NCI-H1436 (cell line): Measurements from ENCODE around the gene TRIM10.
"Not testable (repeated sequence)": the region's sequence is repeated elsewhere in the genome, so short reads cannot be mapped to it uniquely, and the experiment has no call there.

ENCODE experiments used
- DNase-seq: peaks from one replicate; lab custom pipeline; 2025; lab: John Stamatoyannopoulos, UW

Gene TRIM10

DNA sequence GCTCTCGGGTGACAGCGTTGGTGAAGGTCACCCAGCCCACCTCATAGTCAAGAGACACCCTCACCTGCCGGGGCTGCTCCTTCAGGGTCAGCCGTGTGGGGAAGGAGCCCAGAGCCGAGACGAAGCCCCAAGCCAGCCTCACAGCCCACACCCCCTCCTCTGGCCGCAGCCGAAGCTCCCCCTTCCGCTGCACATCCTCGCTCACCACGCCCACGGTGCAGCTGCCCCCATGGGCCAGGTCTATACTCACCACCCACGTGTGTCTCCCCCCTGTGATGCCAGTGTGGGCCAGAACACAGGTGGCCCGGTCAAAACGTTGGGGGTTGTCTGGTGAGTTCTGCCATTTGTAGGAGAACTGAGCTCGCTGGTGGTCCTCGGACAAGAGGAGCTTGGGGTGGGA is 7.0 kb downstream of the TRIM10 start:
- DNase-seq = no peak

- DNase-seq = no peak
Measured at GRCh38 chr6:30152910-30153610, 8.0 kb downstream of the TRIM10 start.

DNA sequence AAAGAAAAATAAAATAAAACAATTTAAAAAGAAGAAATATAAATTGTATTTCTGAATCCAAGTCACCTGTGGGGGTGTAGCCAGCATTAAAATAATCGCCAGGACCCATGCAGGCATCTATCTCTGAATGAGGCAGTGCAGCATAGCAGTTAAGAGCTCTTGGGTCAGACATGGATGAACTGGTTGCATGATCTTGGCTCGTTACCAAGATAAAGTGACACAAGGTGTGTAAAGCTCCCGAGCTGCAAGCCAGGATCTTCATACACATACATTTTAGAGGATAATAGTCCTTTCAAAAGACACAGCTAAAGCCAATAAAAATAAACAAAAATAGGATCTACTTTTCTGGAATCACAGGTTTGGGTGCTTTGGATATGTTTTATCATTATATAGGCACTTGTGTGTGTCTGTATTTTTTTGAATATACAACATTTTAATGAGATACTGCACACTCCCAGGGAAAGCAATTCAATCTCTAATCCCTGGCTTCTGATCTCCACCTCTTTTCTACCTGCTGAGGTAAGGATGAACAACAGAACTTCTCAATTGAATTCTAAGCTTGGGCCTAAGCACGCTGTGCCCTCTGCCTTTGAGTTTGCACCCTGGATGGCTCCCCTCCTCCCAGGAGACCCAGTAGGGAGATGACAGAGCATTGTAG is 8.9 kb downstream of the TRIM10 start:
- no peak for DNase-seq

DNA sequence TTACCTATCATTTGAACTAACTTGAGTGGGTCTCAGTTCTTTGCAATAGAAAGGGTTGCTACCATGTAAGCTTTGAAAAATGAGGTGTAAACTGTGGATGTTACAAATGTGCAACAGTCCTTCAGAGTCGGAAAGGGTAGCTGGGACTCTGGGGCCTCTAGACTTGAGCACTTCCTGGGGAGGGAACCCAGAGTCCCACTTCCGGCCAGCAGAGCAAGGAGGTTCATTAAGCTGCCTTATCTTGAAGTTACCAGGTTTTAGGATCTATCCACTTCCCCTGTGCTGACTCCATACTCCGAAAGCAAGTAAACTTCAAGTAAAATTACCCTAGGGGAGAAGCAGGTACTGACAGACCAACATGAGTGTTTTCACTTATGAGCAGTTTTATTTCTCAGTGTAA is 9.4 kb downstream of the TRIM10 start:
- no peak for DNase-seq

- DNase-seq = no peak
Measured at GRCh38 chr6:30150671-30151395, 10.2 kb downstream of the TRIM10 start.

- DNase-seq = no peak
Measured at GRCh38 chr6:30149858-30150550, 11.0 kb downstream of the TRIM10 start.

- no peak for DNase-seq
Measured at GRCh38 chr6:30149234-30149633, 11.8 kb downstream of the TRIM10 start.

GRCh38 chr6:30147096-30147495 is 13.9 kb downstream of the TRIM10 start:
- no peak for DNase-seq

- no peak for DNase-seq
Measured at GRCh38 chr6:30145818-30146217, 15.2 kb downstream of the TRIM10 start.

DNA sequence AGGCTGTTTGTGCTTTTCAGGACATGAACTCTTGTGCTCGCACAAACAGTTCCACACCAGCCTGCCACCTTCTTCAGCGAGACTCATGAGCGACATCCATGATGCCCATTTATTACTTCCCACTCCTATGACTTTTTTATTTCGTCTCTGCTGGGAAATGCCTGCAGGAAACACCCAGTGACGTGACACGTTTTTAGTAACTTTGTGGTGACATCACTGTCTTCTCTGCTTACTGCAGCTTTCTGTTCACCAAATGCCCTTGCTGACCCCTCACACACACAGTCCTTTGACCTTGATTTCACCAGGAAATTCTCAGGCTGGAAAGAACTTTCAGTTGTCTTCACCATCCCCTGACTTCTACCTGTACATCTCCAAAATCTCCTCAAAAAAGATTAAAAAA is 16.2 kb downstream of the TRIM10 start:
- no peak for DNase-seq

- no peak for DNase-seq
Measured at GRCh38 chr6:30143780-30144179, 17.2 kb downstream of the TRIM10 start.

DNA sequence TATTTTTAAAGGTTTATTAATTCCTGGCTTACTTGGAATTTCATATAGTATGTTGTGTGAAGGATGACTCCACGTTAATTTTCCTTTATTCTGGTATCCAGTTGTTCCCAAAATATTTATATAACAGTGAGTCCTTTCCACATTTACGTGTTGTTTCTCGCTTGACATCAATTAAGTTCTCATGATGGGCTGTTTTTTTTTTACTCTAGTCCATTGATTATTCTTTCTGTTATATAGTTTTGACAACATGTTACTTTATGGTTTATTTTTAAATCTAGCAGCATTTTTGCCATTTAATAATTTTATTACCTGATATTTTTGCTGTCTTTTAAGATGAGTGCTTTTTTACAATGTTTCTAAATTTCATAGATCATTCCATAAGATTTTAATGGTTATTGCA is 18.3 kb downstream of the TRIM10 start:
- DNase-seq = no peak

- not testable (repeated sequence) for DNase-seq
Measured at GRCh38 chr6:30140240-30140639, 20.8 kb downstream of the TRIM10 start.

DNA sequence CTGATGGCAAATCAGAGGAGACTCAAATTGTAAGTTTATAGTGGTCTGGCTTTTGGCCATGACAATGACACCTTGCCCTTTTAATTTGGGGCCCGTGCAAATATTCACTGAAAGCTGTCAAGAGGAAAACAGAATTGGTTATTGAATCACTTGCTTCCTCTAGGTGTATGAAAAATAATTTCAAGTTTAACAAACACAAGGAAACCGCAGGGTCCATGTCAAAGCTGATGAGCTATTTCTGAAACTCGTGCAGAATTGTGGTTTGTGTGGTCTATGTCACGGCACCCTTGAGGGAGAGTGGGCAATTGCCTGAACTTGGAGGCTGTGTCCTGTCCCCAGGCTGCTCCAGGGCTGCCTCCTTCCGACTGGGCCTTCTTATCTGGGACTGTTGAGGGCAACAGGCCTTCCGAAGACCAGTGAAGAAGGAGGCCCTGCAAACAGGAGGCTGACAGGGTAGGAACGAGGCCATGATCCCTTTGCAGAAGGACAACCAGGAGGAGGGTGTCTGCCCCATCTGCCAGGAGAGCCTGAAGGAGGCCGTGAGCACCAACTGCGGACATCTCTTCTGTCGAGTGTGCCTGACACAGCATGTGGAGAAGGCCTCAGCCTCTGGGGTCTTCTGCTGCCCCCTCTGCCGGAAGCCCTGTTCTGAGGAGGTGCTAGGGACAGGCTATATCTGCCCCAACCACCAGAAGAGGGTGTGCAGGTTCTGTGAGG is 24.3 kb downstream of the TRIM10 start:
- no peak for DNase-seq

GRCh38 chr6:30135757-30136156 is 25.3 kb downstream of the TRIM10 start, which contains the start of gene TRIM40:
Gene TRIM40, plus strand, starts transcription at chr6:30136140. Its CDS starts 897 bp downstream, at chr6:30137037.
- no peak for DNase-seq

- no peak for DNase-seq
Measured at GRCh38 chr6:30135147-30135546, 25.9 kb downstream of the TRIM10 start.

GRCh38 chr6:30131947-30132497 is 29.0 kb downstream of the TRIM10 start:
- DNase-seq = no peak

- peak; percentile 59 for DNase-seq
Measured at GRCh38 chr6:30130887-30131862, 29.8 kb downstream of the TRIM10 start.

- DNase-seq = no peak
Measured at GRCh38 chr6:30130179-30130679, 30.8 kb downstream of the TRIM10 start.
